GM21723 (cell line): ENCODE measurements around the gene CLASP1.

ENCODE experiments used
- ATAC-seq: cut with Tn5 transposase; IDR thresholded peaks from one replicate; pipeline ENCODE4 v1.9.1; 2021; ENCODE audit warnings: mild to moderate bottlenecking, moderate library complexity; ENCODE audit not compliant: unreplicated experiment

Gene CLASP1

GRCh38 chr2:121513597-121514333 lies 135.5 kb downstream of the CLASP1 start:
- ATAC-seq, result no peak

- no peak for ATAC-seq
Measured at GRCh38 chr2:121510857-121511256, 138.4 kb downstream of the CLASP1 start.

GRCh38 chr2:121506621-121507020 lies 142.6 kb downstream of the CLASP1 start:
- ATAC-seq, result no peak

GRCh38 chr2:121505986-121506586 lies 143.2 kb downstream of the CLASP1 start:
- no peak for ATAC-seq

- ATAC-seq, result no peak
Measured at GRCh38 chr2:121505005-121505404, 144.3 kb downstream of the CLASP1 start.

GRCh38 chr2:121504316-121504715 lies 144.9 kb downstream of the CLASP1 start:
- ATAC-seq, result no peak

- no peak for ATAC-seq
Measured at GRCh38 chr2:121502781-121503180, 146.5 kb downstream of the CLASP1 start.

- no peak for ATAC-seq
Measured at GRCh38 chr2:121502246-121502645, 147.0 kb downstream of the CLASP1 start.

GRCh38 chr2:121501554-121501953 lies 147.7 kb downstream of the CLASP1 start:
- ATAC-seq, result no peak

- no peak for ATAC-seq
Measured at GRCh38 chr2:121501031-121501430, 148.2 kb downstream of the CLASP1 start.

- ATAC-seq, result no peak
Measured at GRCh38 chr2:121498731-121499130, 150.5 kb downstream of the CLASP1 start.

GRCh38 chr2:121492409-121492808 lies 156.9 kb downstream of the CLASP1 start:
- ATAC-seq, result no peak

- no peak for ATAC-seq
Measured at GRCh38 chr2:121491518-121491917, 157.7 kb downstream of the CLASP1 start.

GRCh38 chr2:121490584-121491133 lies 158.6 kb downstream of the CLASP1 start:
- ATAC-seq, result no peak

GRCh38 chr2:121489911-121490583 lies 159.2 kb downstream of the CLASP1 start:
- no peak for ATAC-seq

GRCh38 chr2:121489284-121489683 lies 160.0 kb downstream of the CLASP1 start:
- ATAC-seq, result peak; percentile 72

GRCh38 chr2:121486191-121486790 lies 163.0 kb downstream of the CLASP1 start:
- no peak for ATAC-seq

- no peak for ATAC-seq
Measured at GRCh38 chr2:121485039-121485438, 164.2 kb downstream of the CLASP1 start.

GRCh38 chr2:121483846-121484245 lies 165.4 kb downstream of the CLASP1 start:
- no peak for ATAC-seq

- ATAC-seq, result no peak
Measured at GRCh38 chr2:121483021-121483420, 166.2 kb downstream of the CLASP1 start.

GRCh38 chr2:121480826-121481225 lies 168.4 kb downstream of the CLASP1 start:
- ATAC-seq, result no peak
